ENCODE data around the gene ADGRA3. TPM values are rescaled to one million over a fixed set of nuclear protein-coding genes. Genes with fewer than 3 reads are reported as not detected.

ADGRA3 gene
- polyA plus RNA-seq, 3 donors, result 0.07 TPM; not detected in 2

DNA sequence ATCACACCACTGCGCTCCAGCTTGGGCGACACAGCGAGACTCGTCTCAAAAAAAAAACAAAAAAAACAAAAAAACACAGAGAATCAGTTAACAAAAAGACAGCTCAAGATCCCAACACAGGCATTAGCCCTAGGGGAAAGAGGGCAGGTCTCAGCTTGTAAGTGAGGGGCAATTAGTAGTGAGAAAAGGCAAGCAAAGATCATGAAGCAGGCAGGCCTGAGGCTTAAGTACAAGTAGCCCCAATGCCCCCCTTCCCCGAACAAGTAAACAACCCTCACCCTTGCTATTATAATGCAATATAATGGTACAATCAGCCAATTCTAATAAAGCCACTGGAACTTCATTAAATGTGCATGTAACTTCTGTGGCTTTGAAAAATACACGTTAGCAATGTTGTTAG is 17.0 kb downstream of the ADGRA3 start:
- no peak for TF ChIP-seq CTCF (IDR thresholded peaks at IDR 0.05)
- H3K79me2 ChIP-seq (ENCODE audit: insufficient read depth, low read length), result no peaks in the 10 kb centered on the region
- WGBS (ENCODE audit: insufficient coverage), result 75% methylated on average over 4 of the region's 6 CpGs

GRCh38 chr4:22496165-22496813 is 19.6 kb downstream of the ADGRA3 start:
- Histone ChIP-seq H3K4me3 (replicated peaks in 1 of 3; ENCODE audit: low read depth in 2 of 3, low read length in 3 of 3) (no peak overlapping the region), H3K4me1 (ENCODE audit: control insufficient read depth in 1 of 2, insufficient read depth in 2 of 2, low read length in 2 of 2) (no peaks in the 10 kb centered on the region), H3K9me3 (replicated peaks in 1 of 2; ENCODE audit: control insufficient read depth in 1 of 2, insufficient read depth in 1 of 2, low read length in 2 of 2) (peaks cover 0 to 3% of the 10 kb centered on the region in 2 donors), H3K27ac (ENCODE audit: low read depth in 1 of 2, low read length in 2 of 2) (no peak overlapping the region), H3K36me3 (replicated peaks in 1 of 2; ENCODE audit: control insufficient read depth in 1 of 2, insufficient read depth in 2 of 2, low read length in 2 of 2) (no peaks in the 10 kb centered on the region), H4K20me1 (ENCODE audit: insufficient read depth, low read length) (no peaks in the 10 kb centered on the region), H3K4me2 (replicated peaks; ENCODE audit: extremely low read depth, low read length, poor library complexity, severe bottlenecking) (no peak overlapping the region), H3K27me3 (ENCODE audit: control insufficient read depth in 2 of 2, insufficient read depth in 2 of 2, low read length in 2 of 2) (no peaks in the 10 kb centered on the region), H2AFZ (ENCODE audit: insufficient read depth, low read depth, low read length, poor library complexity, severe bottlenecking) (no peak overlapping the region), H3K9ac (ENCODE audit: insufficient read depth, low read length, poor library complexity, severe bottlenecking) (no peak overlapping the region), H3K79me2 (ENCODE audit: insufficient read depth, low read length) (no peaks in the 10 kb centered on the region)
- no peaks in the 10 kb centered on the region for H3K27me3 Mint-ChIP-seq (ENCODE audit: low read depth in 3 of 3)
- H3K36me3 Mint-ChIP-seq, result no peaks in the 10 kb centered on the region
- H3K4me3 Mint-ChIP-seq, result no peak overlapping the region
- WGBS (ENCODE audit: insufficient coverage), result 100% methylated on average over 2 of the region's 6 CpGs
- H3K27ac Mint-ChIP-seq, result no peak overlapping the region
- DNase-seq, result no peak
- no peak for TF ChIP-seq CTCF (IDR thresholded peaks at IDR 0.05)
- H3K9me3 Mint-ChIP-seq, result peaks cover 0 to 10% (median 4%) of the 10 kb centered on the region in 7 donors
- intact Hi-C loops (cut with micrococcal nuclease), result no loop called here
- H3K4me1 Mint-ChIP-seq, result no peaks in the 10 kb centered on the region

More for the DNA sequence above, 17.0 kb downstream of the ADGRA3 start:
- H3K4me1 Mint-ChIP-seq, result no peaks in the 10 kb centered on the region
- peaks cover 0 to 10% (median 4%) of the 10 kb centered on the region in 7 donors for H3K9me3 Mint-ChIP-seq
- H3K4me1 ChIP-seq (ENCODE audit: control insufficient read depth in 1 of 2, insufficient read depth in 2 of 2, low read length in 2 of 2), result no peaks in the 10 kb centered on the region
- H3K27me3 ChIP-seq (ENCODE audit: control insufficient read depth in 2 of 2, insufficient read depth in 2 of 2, low read length in 2 of 2), result no peaks in the 10 kb centered on the region
- H3K9ac ChIP-seq (ENCODE audit: insufficient read depth, low read length, poor library complexity, severe bottlenecking), result no peak overlapping the region
- intact Hi-C loops (cut with micrococcal nuclease), result no loop called here
- H3K27ac ChIP-seq (ENCODE audit: low read depth in 1 of 2, low read length in 2 of 2), result no peak overlapping the region
- no peak for DNase-seq
- H3K36me3 Mint-ChIP-seq, result no peaks in the 10 kb centered on the region
- no peaks in the 10 kb centered on the region for H4K20me1 ChIP-seq (ENCODE audit: insufficient read depth, low read length)
- no peak overlapping the region for H3K4me3 Mint-ChIP-seq
- H3K4me3 ChIP-seq (replicated peaks in 1 of 3; ENCODE audit: low read depth in 2 of 3, low read length in 3 of 3), result no peak overlapping the region
- H3K9me3 ChIP-seq (replicated peaks in 1 of 2; ENCODE audit: control insufficient read depth in 1 of 2, insufficient read depth in 1 of 2, low read length in 2 of 2), result peaks cover 0 to 3% of the 10 kb centered on the region in 2 donors
- no peak overlapping the region for H2AFZ ChIP-seq (ENCODE audit: insufficient read depth, low read depth, low read length, poor library complexity, severe bottlenecking)
- H3K36me3 ChIP-seq (replicated peaks in 1 of 2; ENCODE audit: control insufficient read depth in 1 of 2, insufficient read depth in 2 of 2, low read length in 2 of 2), result no peaks in the 10 kb centered on the region
- no peaks in the 10 kb centered on the region for H3K27me3 Mint-ChIP-seq (ENCODE audit: low read depth in 3 of 3)
- peak overlapping the region in 2 of 7 donors; percentile 54 for H3K27ac Mint-ChIP-seq
- H3K4me2 ChIP-seq (replicated peaks; ENCODE audit: extremely low read depth, low read length, poor library complexity, severe bottlenecking), result no peak overlapping the region
